Esophagus (tissue), 2 donors: ENCODE measurements around the gene PARD3B. TPM values are rescaled to one million over a fixed set of nuclear protein-coding genes. Genes with fewer than 3 reads are reported as not detected.

Experiments
- H3K27ac ChIP-seq, 2 donors: one replicate each; pipeline ENCODE4 v1.5.1; 2013; ENCODE audit warnings: low read depth in 2 of 2, mild to moderate bottlenecking in 2 of 2, inconsistent platforms in 1 of 2, low read length in 1 of 2, moderate library complexity in 1 of 2
- H3K27me3 ChIP-seq, 2 donors: one replicate each; pipeline ENCODE4 v1.6.1; 2013; ENCODE audit warnings: low read length in 2 of 2, control low read depth in 1 of 2, mild to moderate bottlenecking in 1 of 2; ENCODE audit not compliant: insufficient read depth in 2 of 2, control insufficient read depth in 1 of 2
- H3K36me3 ChIP-seq, 2 donors: one replicate each; pipeline ENCODE4 v1.6.1; 2013; ENCODE audit warnings: low read length in 1 of 2; ENCODE audit not compliant: control insufficient read depth in 2 of 2, insufficient read depth in 2 of 2
- H3K4me1 ChIP-seq, 2 donors: one replicate each; pipeline ENCODE4 v1.6.1; 2013; ENCODE audit warnings: low read length in 1 of 2; ENCODE audit not compliant: control insufficient read depth in 2 of 2, insufficient read depth in 2 of 2
- H3K4me3 ChIP-seq, 2 donors: one replicate each; pipeline ENCODE4 v1.5.1; 2013; ENCODE audit warnings: low read length in 2 of 2, mild to moderate bottlenecking in 2 of 2, low read depth in 1 of 2, moderate library complexity in 1 of 2
- H3K9me3 ChIP-seq, 2 donors: one replicate each; pipeline ENCODE4 v1.6.1; 2013; ENCODE audit warnings: mild to moderate bottlenecking in 2 of 2, low read depth in 1 of 2, low read length in 1 of 2, moderate library complexity in 1 of 2; ENCODE audit not compliant: control insufficient read depth in 2 of 2, insufficient read depth in 1 of 2
- WGBS, 2 donors: extraction: QIAGEN DNeasy Blood & Tissue Kit; methylation state at CpG; one replicate each; pipeline ENCODE4 v1.1.7; 2013; 5-methylcytosine and 5-hydroxymethylcytosine counted together
- polyA plus RNA-seq, 2 donors: library from polyadenylated mRNA; stranded (reverse); fragments of 200-250 nt; gene quantifications; one replicate each; pipeline ENCODE4 v1.2.3, GENCODE V29; 2013
- donor health status: healthy with polysubstance abuse.
- donor health status: Bipolar disorder and iron deficiency.

PARD3B gene
- polyA plus RNA-seq, 2 donors: 1.2 to 1.3 TPM

GRCh38 chr2:205387350-205388055 is 842.2 kb downstream of the PARD3B start:
- Histone ChIP-seq H3K27ac (no peak overlapping the region), H3K4me3 (no peak overlapping the region), H3K9me3 (no peaks in the 10 kb centered on the region), H3K36me3 (no peaks in the 10 kb centered on the region), H3K27me3 (no peaks in the 10 kb centered on the region), H3K4me1 (no peaks in the 10 kb centered on the region)
- 62 to 70% methylated on average over 5 of the region's 5 CpGs for WGBS, 2 donors

- no peak overlapping the region for H3K27ac ChIP-seq
- no peaks in the 10 kb centered on the region for H3K9me3 ChIP-seq
- H3K36me3 ChIP-seq: no peaks in the 10 kb centered on the region
- 88 to 92% methylated on average over 4 of the region's 4 CpGs for WGBS, 2 donors
- no peaks in the 10 kb centered on the region for H3K27me3 ChIP-seq
- H3K4me1 ChIP-seq: no peaks in the 10 kb centered on the region
- H3K4me3 ChIP-seq: no peak overlapping the region
Measured at GRCh38 chr2:205390866-205391265, 845.6 kb downstream of the PARD3B start.

DNA sequence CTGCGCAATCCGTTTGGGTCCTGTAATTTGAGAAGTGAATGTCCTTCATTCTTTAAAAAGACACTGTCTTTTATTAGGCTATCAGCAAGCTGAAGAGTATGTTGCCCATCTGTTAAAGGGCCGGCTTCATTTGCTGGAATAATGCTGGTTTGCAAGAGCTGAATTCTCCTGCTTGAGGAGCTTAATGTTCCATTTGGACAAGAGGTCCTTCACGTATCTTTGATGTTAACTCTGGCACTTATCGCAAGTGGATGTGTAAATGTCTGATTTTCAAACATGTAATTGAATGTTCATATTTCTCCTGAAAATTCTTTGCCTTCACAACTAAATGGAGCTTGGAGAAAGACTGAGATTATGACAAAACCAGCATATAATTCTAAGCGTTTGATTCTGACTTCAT is 856.2 kb downstream of the PARD3B start:
- Histone ChIP-seq H3K9me3 (no peaks in the 10 kb centered on the region), H3K4me3 (no peak overlapping the region), H3K27me3 (no peaks in the 10 kb centered on the region), H3K36me3 (no peaks in the 10 kb centered on the region), H3K27ac (no peak overlapping the region), H3K4me1 (no peaks in the 10 kb centered on the region)
- WGBS, 2 donors: 93 to 95% methylated on average over 6 of the region's 6 CpGs

GRCh38 chr2:205402011-205402410 is 856.7 kb downstream of the PARD3B start:
- no peaks in the 10 kb centered on the region for H3K27me3 ChIP-seq
- H3K36me3 ChIP-seq: no peaks in the 10 kb centered on the region
- no peaks in the 10 kb centered on the region for H3K4me1 ChIP-seq
- no peak overlapping the region for H3K27ac ChIP-seq
- H3K9me3 ChIP-seq: no peaks in the 10 kb centered on the region
- WGBS, 2 donors: 70 to 80% methylated on average over 2 of the region's 2 CpGs
- H3K4me3 ChIP-seq: no peak overlapping the region

- Histone ChIP-seq H3K27me3 (no peaks in the 10 kb centered on the region), H3K4me1 (no peaks in the 10 kb centered on the region), H3K9me3 (no peaks in the 10 kb centered on the region), H3K36me3 (no peaks in the 10 kb centered on the region), H3K27ac (no peak overlapping the region), H3K4me3 (no peak overlapping the region)
- 87 to 92% methylated on average over 2 of the region's 2 CpGs for WGBS, 2 donors
Measured at GRCh38 chr2:205403244-205403825, 858.1 kb downstream of the PARD3B start.

GRCh38 chr2:205405194-205405593 is 859.9 kb downstream of the PARD3B start:
- Histone ChIP-seq H3K36me3 (no peaks in the 10 kb centered on the region), H3K4me3 (no peak overlapping the region), H3K27me3 (no peaks in the 10 kb centered on the region), H3K9me3 (no peaks in the 10 kb centered on the region), H3K27ac (no peak overlapping the region), H3K4me1 (no peaks in the 10 kb centered on the region)
- 60 to 74% methylated on average over 1 of the region's 1 CpG for WGBS, 2 donors

GRCh38 chr2:205405752-205406151 is 860.5 kb downstream of the PARD3B start:
- H3K36me3 ChIP-seq: no peaks in the 10 kb centered on the region
- WGBS, 2 donors: 29 to 53% methylated on average over 3 of the region's 3 CpGs
- H3K4me3 ChIP-seq: no peak overlapping the region
- no peak overlapping the region for H3K27ac ChIP-seq
- no peaks in the 10 kb centered on the region for H3K4me1 ChIP-seq
- no peaks in the 10 kb centered on the region for H3K27me3 ChIP-seq
- no peaks in the 10 kb centered on the region for H3K9me3 ChIP-seq

DNA sequence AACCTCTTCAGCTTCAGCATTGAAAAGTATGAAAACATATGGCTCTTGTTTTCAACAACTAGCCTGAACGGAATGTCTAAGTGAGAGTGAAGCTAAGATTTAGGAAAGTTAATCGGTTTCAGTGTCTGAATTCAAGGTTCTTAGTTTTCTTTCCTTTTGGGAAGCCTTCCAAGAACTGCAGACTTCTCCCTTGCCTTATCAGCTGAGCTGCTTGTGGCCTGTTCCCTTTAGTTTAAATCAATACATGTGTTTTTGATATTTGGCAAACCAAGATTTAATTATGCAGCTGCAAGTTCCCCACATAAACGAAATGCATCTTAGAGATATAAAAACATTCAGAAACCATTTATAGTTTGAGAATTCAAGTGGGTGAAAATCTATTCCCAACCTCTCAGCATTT is 862.7 kb downstream of the PARD3B start:
- Histone ChIP-seq H3K4me1 (peaks cover 2 to 3% of the 10 kb centered on the region in 2 donors), H3K27ac (no peak overlapping the region), H3K36me3 (no peaks in the 10 kb centered on the region), H3K27me3 (no peaks in the 10 kb centered on the region), H3K4me3 (no peak overlapping the region), H3K9me3 (no peaks in the 10 kb centered on the region)
- 40 to 48% methylated on average over 3 of the region's 3 CpGs for WGBS, 2 donors

GRCh38 chr2:205408696-205409095 is 863.4 kb downstream of the PARD3B start:
- no peak overlapping the region for H3K27ac ChIP-seq
- peaks cover 2 to 3% of the 10 kb centered on the region in 2 donors for H3K4me1 ChIP-seq

GRCh38 chr2:205409411-205409810 is 864.1 kb downstream of the PARD3B start:
- Histone ChIP-seq H3K27ac (no peak overlapping the region), H3K27me3 (no peaks in the 10 kb centered on the region), H3K4me3 (no peak overlapping the region), H3K4me1 (peaks cover 2 to 3% of the 10 kb centered on the region in 2 donors), H3K36me3 (no peaks in the 10 kb centered on the region), H3K9me3 (no peaks in the 10 kb centered on the region)
- 35 to 51% methylated on average over 3 of the region's 3 CpGs for WGBS, 2 donors

More at GRCh38 chr2:205408696-205409095, 863.4 kb downstream of the PARD3B start:
- no peaks in the 10 kb centered on the region for H3K36me3 ChIP-seq
- H3K4me3 ChIP-seq: no peak overlapping the region
- no peaks in the 10 kb centered on the region for H3K27me3 ChIP-seq
- H3K9me3 ChIP-seq: no peaks in the 10 kb centered on the region
